ACHN (cell line): Measurements from ENCODE around the gene SLC16A6.
"Not testable (repeated sequence)": the region's sequence is repeated elsewhere in the genome, so short reads cannot be mapped to it uniquely, and the experiment has no call there.

ENCODE experiments used
- DNase-seq: peaks from one replicate; pipeline ENCODE4 v3.0.0-alpha.2; 2015
- in situ Hi-C: cut with HindIII; loops from 2 replicates; pipeline ENCODE4 v1.10.0; 2017; ENCODE audit warnings: low sequenced_read_pairs, low pct_ligation_motif_present, low pct_unique_long_range_greater_than_20kb

The SLC16A6 gene

GRCh38 chr17:68232741-68233140 lies 58.2 kb downstream of the SLC16A6 start:
- in situ Hi-C loops, DNase-seq: not testable (repeated sequence)

GRCh38 chr17:68231541-68231940 lies 59.4 kb downstream of the SLC16A6 start:
- in situ Hi-C loops: no loop called here

GRCh38 chr17:68231131-68231530 lies 59.8 kb downstream of the SLC16A6 start:
- in situ Hi-C loops, DNase-seq: not testable (repeated sequence)

More at GRCh38 chr17:68231541-68231940, 59.4 kb downstream of the SLC16A6 start:
- DNase-seq: no peak

GRCh38 chr17:68229619-68230018 lies 61.3 kb downstream of the SLC16A6 start:
- DNase-seq: no peak
- in situ Hi-C loops: no loop called here

GRCh38 chr17:68228817-68229570 lies 61.9 kb downstream of the SLC16A6 start:
- in situ Hi-C loops: no loop called here
- DNase-seq: no peak

GRCh38 chr17:68228039-68228680 lies 62.8 kb downstream of the SLC16A6 start:
- DNase-seq, in situ Hi-C loops: not testable (repeated sequence)

- DNase-seq, in situ Hi-C loops: not testable (repeated sequence)
Measured at GRCh38 chr17:68225055-68225454, 65.9 kb downstream of the SLC16A6 start.

GRCh38 chr17:68222606-68223005 lies 68.3 kb downstream of the SLC16A6 start:
- no peak for DNase-seq
- in situ Hi-C loops: no loop called here

- DNase-seq: no peak
- in situ Hi-C loops: no loop called here
Measured at GRCh38 chr17:68221786-68222185, 69.1 kb downstream of the SLC16A6 start.

- DNase-seq, in situ Hi-C loops: not testable (repeated sequence)
Measured at GRCh38 chr17:68220786-68221185, 70.1 kb downstream of the SLC16A6 start.

- DNase-seq, in situ Hi-C loops: not testable (repeated sequence)
Measured at GRCh38 chr17:68220186-68220585, 70.7 kb downstream of the SLC16A6 start.

- DNase-seq, in situ Hi-C loops: not testable (repeated sequence)
Measured at GRCh38 chr17:68219429-68219828, 71.5 kb downstream of the SLC16A6 start.
